Mesothelial cell of epicardium (in vitro differentiated cells): Measurements from ENCODE around the gene RPL13A. TPM values are rescaled to one million over a fixed set of nuclear protein-coding genes. Genes with fewer than 3 reads are reported as not detected.
A peak's percentile ranks its signal among the peaks of the same experiment; 100 is the strongest.

Source experiments
- DNase-seq, 2 experiments: peaks; one replicate each; pipeline ENCODE4 v3.0.0; 2021; ENCODE audit warnings: low spot score in 2 of 2; ENCODE audit not compliant: unreplicated experiment in 2 of 2
- H3K27ac Mint-ChIP-seq: 2 replicates; pipeline ENCODE4 v1.8.0; 2021; ENCODE audit warnings: mixed read lengths
- H3K27me3 Mint-ChIP-seq: 2 replicates; pipeline ENCODE4 v1.8.0; 2021; ENCODE audit warnings: low read depth, mixed read lengths
- H3K36me3 Mint-ChIP-seq: 2 replicates; pipeline ENCODE4 v1.8.0; 2021; ENCODE audit warnings: mixed read lengths
- H3K4me1 Mint-ChIP-seq: 2 replicates; pipeline ENCODE4 v1.8.0; 2021; ENCODE audit warnings: mixed read lengths
- H3K4me3 Mint-ChIP-seq: 2 replicates; pipeline ENCODE4 v1.8.0; 2021; ENCODE audit warnings: mild to moderate bottlenecking, moderate library complexity, mixed read lengths
- H3K9me3 Mint-ChIP-seq: 2 replicates; pipeline ENCODE4 v1.8.0; 2021; ENCODE audit warnings: mixed read lengths
- total RNA-seq: library from RNA; stranded (reverse); gene quantifications from 3 replicates; pipeline ENCODE4 v1.2.1, GENCODE V29; 2021
- TF ChIP-seq, protein P1 (sequence below): fragments of 200-600 bp; sonication (generic); IDR thresholded peaks from one replicate; pipeline ENCODE4 v1.5.0; 2021; ENCODE audit warnings: antibody characterized with exemption; ENCODE audit not compliant: unreplicated experiment

Gene RPL13A
- total RNA-seq, 1 donor from 2014 or later: 2,869 TPM

DNA sequence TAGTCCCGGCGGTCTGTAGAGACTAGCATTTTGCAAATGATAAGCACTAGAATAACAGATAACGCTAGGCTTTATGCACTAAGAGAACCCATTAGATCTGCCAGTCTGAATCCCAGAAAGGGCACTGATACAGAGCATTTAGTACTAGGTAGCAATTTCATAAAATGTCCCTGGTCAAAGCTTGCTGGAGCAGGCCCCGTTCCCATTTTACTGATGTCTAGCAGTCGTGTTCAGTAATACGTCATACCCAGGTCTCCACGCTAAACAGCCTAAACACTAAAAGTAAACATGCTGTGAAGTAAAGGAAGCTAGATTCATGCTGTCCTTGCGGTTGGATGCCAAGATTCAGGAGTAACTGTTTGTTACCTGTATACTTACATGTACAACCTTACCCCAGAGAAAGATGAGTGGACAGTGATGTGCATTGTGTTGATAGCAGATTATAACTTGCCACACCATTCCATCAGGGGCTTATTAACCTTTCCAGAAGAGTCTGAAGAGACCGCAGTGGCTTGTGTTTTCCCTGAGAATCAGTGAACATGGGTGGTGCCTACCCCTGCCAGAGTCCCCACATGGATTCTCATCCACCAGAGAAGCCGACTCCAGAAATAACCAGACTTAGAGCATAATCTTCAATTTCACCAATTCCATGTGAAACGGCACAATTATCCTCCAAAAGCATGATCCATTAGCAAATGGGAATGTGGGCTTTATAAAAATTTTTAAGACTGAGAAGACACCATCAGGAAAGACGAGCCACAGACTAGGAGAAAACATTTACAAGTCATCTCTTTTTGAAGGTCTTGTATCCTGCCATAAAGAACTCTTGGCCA is 5.4 kb downstream of the RPL13A start:
- no peaks in the 10 kb centered on the region for H3K9me3 Mint-ChIP-seq
- H3K27ac Mint-ChIP-seq: peak overlapping the region; percentile 69
- no peaks in the 10 kb centered on the region for H3K27me3 Mint-ChIP-seq
- peaks cover 30% of the 10 kb centered on the region for H3K36me3 Mint-ChIP-seq
- TF ChIP-seq, protein P1, sequence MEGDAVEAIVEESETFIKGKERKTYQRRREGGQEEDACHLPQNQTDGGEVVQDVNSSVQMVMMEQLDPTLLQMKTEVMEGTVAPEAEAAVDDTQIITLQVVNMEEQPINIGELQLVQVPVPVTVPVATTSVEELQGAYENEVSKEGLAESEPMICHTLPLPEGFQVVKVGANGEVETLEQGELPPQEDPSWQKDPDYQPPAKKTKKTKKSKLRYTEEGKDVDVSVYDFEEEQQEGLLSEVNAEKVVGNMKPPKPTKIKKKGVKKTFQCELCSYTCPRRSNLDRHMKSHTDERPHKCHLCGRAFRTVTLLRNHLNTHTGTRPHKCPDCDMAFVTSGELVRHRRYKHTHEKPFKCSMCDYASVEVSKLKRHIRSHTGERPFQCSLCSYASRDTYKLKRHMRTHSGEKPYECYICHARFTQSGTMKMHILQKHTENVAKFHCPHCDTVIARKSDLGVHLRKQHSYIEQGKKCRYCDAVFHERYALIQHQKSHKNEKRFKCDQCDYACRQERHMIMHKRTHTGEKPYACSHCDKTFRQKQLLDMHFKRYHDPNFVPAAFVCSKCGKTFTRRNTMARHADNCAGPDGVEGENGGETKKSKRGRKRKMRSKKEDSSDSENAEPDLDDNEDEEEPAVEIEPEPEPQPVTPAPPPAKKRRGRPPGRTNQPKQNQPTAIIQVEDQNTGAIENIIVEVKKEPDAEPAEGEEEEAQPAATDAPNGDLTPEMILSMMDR: no peak
- DNase-seq: no peak
- no peak overlapping the region for H3K4me3 Mint-ChIP-seq
- H3K4me1 Mint-ChIP-seq: peaks cover 28% of the 10 kb centered on the region

DNA sequence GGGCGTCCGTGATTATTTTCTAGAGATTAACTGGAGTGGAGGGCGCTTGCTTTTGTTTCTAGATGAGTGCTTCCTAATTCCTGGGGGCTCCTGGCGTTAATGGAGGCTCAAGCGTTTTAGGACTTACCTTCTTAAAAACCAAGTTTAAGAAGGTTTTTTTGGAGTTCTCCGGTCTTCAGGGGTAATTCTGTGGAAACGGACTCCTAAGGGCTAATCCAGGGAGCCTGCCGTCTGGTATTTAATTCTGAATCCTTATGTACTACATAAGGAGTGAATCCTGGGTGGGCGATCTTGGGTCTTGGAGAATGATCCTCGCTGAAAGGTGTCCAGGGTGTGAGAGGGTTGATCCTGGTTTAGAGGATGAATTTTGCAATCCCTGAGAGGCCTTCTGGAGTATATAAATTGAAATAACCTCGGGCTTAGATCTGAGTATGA is 9.2 kb downstream of the RPL13A start:
- Mint-ChIP-seq H3K27ac (peak overlapping the region; percentile 97), H3K36me3 (peaks cover 18% of the 10 kb centered on the region), H3K4me1 (peaks cover 26% of the 10 kb centered on the region), H3K4me3 (peak overlapping the region; percentile 97), H3K9me3 (no peaks in the 10 kb centered on the region), H3K27me3 (no peaks in the 10 kb centered on the region)
- TF ChIP-seq, protein P1: no peak
- DNase-seq: no peak

DNA sequence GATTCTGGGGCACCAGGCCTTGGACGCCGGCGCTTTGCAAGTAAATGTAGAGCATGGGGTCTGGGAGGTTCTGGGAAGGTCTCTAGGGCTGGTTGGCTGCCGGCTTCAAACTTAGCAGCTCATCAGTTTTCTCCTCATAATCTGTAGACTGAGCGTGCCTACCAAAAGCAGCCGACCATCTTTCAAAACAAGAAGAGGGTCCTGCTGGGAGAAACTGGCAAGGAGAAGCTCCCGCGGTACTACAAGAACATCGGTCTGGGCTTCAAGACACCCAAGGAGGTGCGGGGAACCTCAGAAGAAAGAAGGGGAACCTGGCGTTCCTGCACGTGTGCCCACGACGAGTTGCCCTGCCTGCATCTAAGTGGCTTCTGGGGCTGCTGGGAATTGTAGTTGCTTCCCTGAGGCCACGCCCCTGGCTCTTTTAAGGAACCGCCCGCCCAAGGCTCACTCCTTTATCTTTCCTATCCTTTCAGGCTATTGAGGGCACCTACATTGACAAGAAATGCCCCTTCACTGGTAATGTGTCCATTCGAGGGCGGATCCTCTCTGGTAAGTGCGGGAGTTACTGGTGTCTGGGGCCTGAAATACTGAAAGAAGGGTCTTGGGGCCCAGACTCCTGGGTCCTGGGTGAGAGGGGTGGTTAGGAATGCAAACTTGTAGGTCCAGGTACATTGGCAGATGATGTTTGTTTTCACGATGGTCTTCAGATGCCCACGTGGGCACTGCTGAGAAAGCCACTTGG is 9.8 kb downstream of the RPL13A start:
- H3K27ac Mint-ChIP-seq: peak overlapping the region; percentile 97

DNA sequence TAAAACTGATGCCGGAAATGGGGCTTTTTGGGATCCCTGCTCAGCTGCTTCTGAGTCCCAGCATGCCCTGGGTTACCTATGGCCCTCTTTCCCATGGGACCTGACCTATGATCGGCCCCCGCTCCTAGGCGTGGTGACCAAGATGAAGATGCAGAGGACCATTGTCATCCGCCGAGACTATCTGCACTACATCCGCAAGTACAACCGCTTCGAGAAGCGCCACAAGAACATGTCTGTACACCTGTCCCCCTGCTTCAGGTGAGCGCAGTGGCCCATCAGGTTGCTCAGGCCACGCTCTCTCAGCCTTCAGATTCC is 10.3 kb downstream of the RPL13A start:
- DNase-seq: no peak
- no peaks in the 10 kb centered on the region for H3K9me3 Mint-ChIP-seq
- H3K27me3 Mint-ChIP-seq: no peaks in the 10 kb centered on the region
- TF ChIP-seq, protein P1: no peak
- peaks cover 26% of the 10 kb centered on the region for H3K4me1 Mint-ChIP-seq
- peak overlapping the region; percentile 97 for H3K4me3 Mint-ChIP-seq
- H3K27ac Mint-ChIP-seq: no peak overlapping the region
- peaks cover 14% of the 10 kb centered on the region for H3K36me3 Mint-ChIP-seq

More for the DNA sequence above, 9.8 kb downstream of the RPL13A start:
- H3K4me1 Mint-ChIP-seq: peaks cover 26% of the 10 kb centered on the region
- H3K27me3 Mint-ChIP-seq: no peaks in the 10 kb centered on the region
- H3K4me3 Mint-ChIP-seq: peak overlapping the region; percentile 97
- H3K9me3 Mint-ChIP-seq: no peaks in the 10 kb centered on the region
- TF ChIP-seq, protein P1: no peak
- no peak for DNase-seq
- peaks cover 16% of the 10 kb centered on the region for H3K36me3 Mint-ChIP-seq

DNA sequence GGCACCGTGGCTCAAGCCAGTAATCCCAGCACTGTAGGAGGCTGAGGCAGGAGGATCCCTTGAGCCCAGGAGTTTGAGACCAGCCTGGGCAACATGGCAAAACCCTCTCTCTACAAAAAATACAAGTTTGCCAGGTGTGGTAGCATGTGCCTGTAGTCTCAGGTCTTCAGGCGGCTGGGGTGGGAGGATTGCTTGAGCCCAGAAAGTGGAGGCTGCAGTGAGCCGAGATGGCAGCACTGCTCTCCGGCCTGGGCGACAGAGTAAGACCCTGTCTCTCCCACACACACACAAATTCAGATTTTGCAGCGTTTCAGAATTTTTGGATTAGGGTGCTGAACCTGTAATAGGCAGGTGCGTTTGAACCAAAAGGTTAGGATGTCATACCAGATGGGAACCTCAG is 11.1 kb downstream of the RPL13A start:
- peaks cover 10% of the 10 kb centered on the region for H3K36me3 Mint-ChIP-seq
- H3K4me3 Mint-ChIP-seq: no peak overlapping the region
- TF ChIP-seq, protein P1: no peak
- no peaks in the 10 kb centered on the region for H3K9me3 Mint-ChIP-seq
- H3K4me1 Mint-ChIP-seq: peaks cover 31% of the 10 kb centered on the region
- DNase-seq: no peak
- H3K27me3 Mint-ChIP-seq: no peaks in the 10 kb centered on the region
- no peak overlapping the region for H3K27ac Mint-ChIP-seq
